Astrocyte (in vitro differentiated cells and primary cell): ENCODE results near the gene SP9. TPM values are rescaled to one million over a fixed set of nuclear protein-coding genes. Genes with fewer than 3 reads are reported as not detected.

ENCODE experiments used
- DNase-seq: peaks from one replicate; pipeline ENCODE4 v3.0.0-alpha.2; 2010; ENCODE audit warnings: low read depth
- FAIRE-seq: peaks from 2 replicates; lab custom pipeline; 2011; peaks lifted over from hg19 to GRCh38; lab: Jason Lieb, UNC
- H2AFZ ChIP-seq: 2 replicates; pipeline ENCODE4 v1.6.0; 2012; ENCODE audit warnings: low read depth, low read length, inconsistent platforms
- H3K27ac ChIP-seq: 2 replicates; pipeline ENCODE4 v1.5.1; 2011; ENCODE audit warnings: low read depth, low read length, inconsistent platforms
- H3K27me3 ChIP-seq: 2 replicates; pipeline ENCODE4 v1.6.0; 2011; ENCODE audit warnings: low read length, inconsistent platforms; ENCODE audit not compliant: insufficient read depth
- H3K36me3 ChIP-seq: 2 replicates; pipeline ENCODE4 v1.5.1; 2011; ENCODE audit warnings: low read length, inconsistent platforms; ENCODE audit not compliant: insufficient read depth
- H3K4me1 ChIP-seq: 2 replicates; pipeline ENCODE4 v1.5.1; 2011; ENCODE audit warnings: low read length, inconsistent platforms; ENCODE audit not compliant: insufficient read depth
- H3K4me2 ChIP-seq: 2 replicates; pipeline ENCODE4 v1.6.0; 2012; ENCODE audit warnings: low read length, inconsistent platforms
- H3K4me3 ChIP-seq: 2 replicates; pipeline ENCODE4 v1.5.1; 2011; ENCODE audit warnings: low read depth, mild to moderate bottlenecking, low read length, inconsistent platforms; ENCODE audit not compliant: insufficient read depth
- H3K79me2 ChIP-seq: 2 replicates; pipeline ENCODE4 v1.6.0; 2012; ENCODE audit warnings: mild to moderate bottlenecking, low read length, inconsistent platforms; ENCODE audit not compliant: insufficient read depth
- H3K9ac ChIP-seq: 2 replicates; pipeline ENCODE4 v1.6.0; 2012; ENCODE audit warnings: mild to moderate bottlenecking, low read length, inconsistent platforms
- H3K9me3 ChIP-seq: 2 replicates; pipeline ENCODE4 v1.5.1; 2012; ENCODE audit warnings: low read depth, mild to moderate bottlenecking, low read length, inconsistent platforms; ENCODE audit not compliant: insufficient read depth
- H4K20me1 ChIP-seq: 2 replicates; pipeline ENCODE4 v1.6.0; 2012; ENCODE audit warnings: low read length, inconsistent platforms; ENCODE audit not compliant: insufficient read depth
- H3K27ac Mint-ChIP-seq: one replicate; pipeline ENCODE4 v1.8.0; 2021; ENCODE audit warnings: mild to moderate bottlenecking, mixed read lengths; ENCODE audit not compliant: unreplicated experiment
- H3K27me3 Mint-ChIP-seq: one replicate; pipeline ENCODE4 v1.8.0; 2021; ENCODE audit warnings: low read depth, mixed read lengths; ENCODE audit not compliant: unreplicated experiment
- H3K36me3 Mint-ChIP-seq: one replicate; pipeline ENCODE4 v1.8.0; 2021; ENCODE audit warnings: low read depth, mixed read lengths; ENCODE audit not compliant: unreplicated experiment
- H3K4me1 Mint-ChIP-seq: one replicate; pipeline ENCODE4 v1.8.0; 2021; ENCODE audit warnings: low read depth, mixed read lengths; ENCODE audit not compliant: unreplicated experiment
- H3K4me3 Mint-ChIP-seq: one replicate; pipeline ENCODE4 v1.8.0; 2021; ENCODE audit warnings: mild to moderate bottlenecking, moderate library complexity, mixed read lengths; ENCODE audit not compliant: unreplicated experiment
- H3K9me3 Mint-ChIP-seq: one replicate; pipeline ENCODE4 v1.8.0; 2021; ENCODE audit warnings: mild to moderate bottlenecking, mixed read lengths; ENCODE audit not compliant: unreplicated experiment
- CTCF ChIP-seq: IDR thresholded peaks from 2 replicates; pipeline ENCODE4 v1.5.1; 2011; ENCODE audit warnings: low read depth, mild to moderate bottlenecking, inconsistent platforms, low read length, moderate library complexity; ENCODE audit not compliant: insufficient read depth
- EZH2 ChIP-seq: IDR thresholded peaks from 2 replicates; pipeline ENCODE4 v1.6.1; 2012; ENCODE audit warnings: mild to moderate bottlenecking, low read length, inconsistent platforms; ENCODE audit not compliant: insufficient read depth
- total RNA-seq: library from RNA; stranded (reverse); gene quantifications from 2 replicates; pipeline ENCODE4 v1.2.1, GENCODE V29; 2021

SP9 gene
- total RNA-seq, 1 donor from 2014 or later: not detected

- no peak overlapping the region for H3K4me3 ChIP-seq
- no peak for FAIRE-seq
Observed at GRCh38 chr2:174343623-174344455, 9.1 kb downstream of the SP9 start.

GRCh38 chr2:174344716-174345461, 10.1 kb downstream of the SP9 start:
- H3K27me3 ChIP-seq: peaks cover 48% of the 10 kb centered on the region
- Mint-ChIP-seq H3K36me3 (peaks cover 8% of the 10 kb centered on the region), H3K4me1 (peaks cover 5% of the 10 kb centered on the region), H3K4me3 (no peak overlapping the region), H3K9me3 (peaks cover 4% of the 10 kb centered on the region), H3K27ac (no peak overlapping the region), H3K27me3 (peaks cover 35% of the 10 kb centered on the region)
- FAIRE-seq (peak; percentile 17), DNase-seq (peak; percentile 37)
- TF ChIP-seq EZH2 (no peak), CTCF (peak; percentile 50)
- peaks cover 6% of the 10 kb centered on the region for H3K4me1 ChIP-seq
- H3K79me2 ChIP-seq: no peaks in the 10 kb centered on the region
- H3K9me3 ChIP-seq: no peaks in the 10 kb centered on the region
- H3K36me3 ChIP-seq: no peaks in the 10 kb centered on the region
- H3K4me2 ChIP-seq: no peak overlapping the region
- H3K27ac ChIP-seq: no peak overlapping the region
- H4K20me1 ChIP-seq: peaks cover 14% of the 10 kb centered on the region
- no peak overlapping the region for H3K4me3 ChIP-seq
- no peak overlapping the region for H3K9ac ChIP-seq
- no peak overlapping the region for H2AFZ ChIP-seq

More at GRCh38 chr2:174343623-174344455, 9.1 kb downstream of the SP9 start:
- Histone ChIP-seq H3K4me2 (no peak overlapping the region), H3K27me3 (peaks cover 58% of the 10 kb centered on the region), H3K27ac (no peak overlapping the region), H3K9me3 (no peaks in the 10 kb centered on the region), H3K79me2 (no peaks in the 10 kb centered on the region), H3K36me3 (no peaks in the 10 kb centered on the region), H3K4me1 (peaks cover 6% of the 10 kb centered on the region), H3K9ac (no peak overlapping the region), H2AFZ (no peak overlapping the region), H4K20me1 (peaks cover 14% of the 10 kb centered on the region)
- peak overlapping the region; percentile 34 for H3K27ac Mint-ChIP-seq
- no peak overlapping the region for H3K4me3 Mint-ChIP-seq
- H3K27me3 Mint-ChIP-seq: peaks cover 46% of the 10 kb centered on the region
- H3K36me3 Mint-ChIP-seq: peaks cover 6% of the 10 kb centered on the region
- H3K4me1 Mint-ChIP-seq: peaks cover 5% of the 10 kb centered on the region
- peaks cover 4% of the 10 kb centered on the region for H3K9me3 Mint-ChIP-seq
- no peak for DNase-seq
- TF ChIP-seq CTCF: no peak
- peak; percentile 100 for TF ChIP-seq EZH2
